Esophagus squamous epithelium (tissue), 5 donors: ENCODE results near the gene ARHGAP9. TPM values are rescaled to one million over a fixed set of nuclear protein-coding genes. Genes with fewer than 3 reads are reported as not detected.

Experiments used
- DNase-seq: peaks from one replicate; lab custom pipeline; 2025; lab: John Stamatoyannopoulos, UW
- H3K27ac ChIP-seq, 4 donors: fragments of 200-600 bp; sonication (generic); one replicate each; pipeline ENCODE4 v1.5.1; 2016 to 2019; ENCODE audit warnings: mild to moderate bottlenecking in 1 of 4
- H3K27me3 ChIP-seq, 4 donors: fragments of 200-600 bp; sonication (generic); 1 replicate in 3 of 4; 2 replicates in 1 of 4; pipeline versions ENCODE4 v1.5.1 to v1.6.0; 2017 to 2021; ENCODE audit warnings: antibody characterized with exemption in 1 of 4
- H3K36me3 ChIP-seq, 3 donors: fragments of 200-600 bp; sonication (generic); one replicate each; pipeline ENCODE4 v1.5.1; 2016 to 2019
- H3K4me1 ChIP-seq, 3 donors: fragments of 200-600 bp; sonication (generic); one replicate each; pipeline ENCODE4 v1.5.1; 2017 to 2019
- H3K4me3 ChIP-seq, 4 donors: fragments of 200-600 bp; sonication (generic); 1 replicate in 3 of 4; 2 replicates in 1 of 4; pipeline ENCODE4 v1.5.1; 2016 to 2019; ENCODE audit warnings: mild to moderate bottlenecking in 2 of 4, moderate library complexity in 1 of 4
- H3K9me3 ChIP-seq, 3 donors: fragments of 200-600 bp; sonication (generic); one replicate each; pipeline ENCODE4 v1.5.1; 2016 to 2019
- POLR2A ChIP-seq, 4 donors: fragments of 450-650 bp; IDR thresholded peaks; one replicate each; pipeline ENCODE4 v1.6.1; 2017; ENCODE audit warnings: antibody characterized with exemption in 4 of 4, mild to moderate bottlenecking in 4 of 4, moderate library complexity in 3 of 4
- WGBS, 2 donors: methylation state at CpG; one replicate each; pipeline ENCODE4 v1.1.5; 2018; 5-methylcytosine and 5-hydroxymethylcytosine counted together
- intact Hi-C: fragments of 100-400 bp; cut with DNase I; formaldehyde crosslinking; loops from one replicate; pipeline ENCODE4 v1.15.0; 2022
- total RNA-seq, 4 donors: library from RNA; depleted of rRNA; stranded (reverse); fragments of >200 nt; gene quantifications; one replicate each; pipeline ENCODE4 v1.1.0, GENCODE V29; 2016
- TF ChIP-seq, protein P1 (sequence below), 6 experiments: fragments of 450-650 bp in 4 of 6; fragments of 200-600 bp in 2 of 6; sonication (generic) in 2 of 6; IDR thresholded peaks; one replicate each; pipeline ENCODE4 v1.5.1; 2016 to 2019; ENCODE audit warnings: antibody characterized with exemption in 6 of 6, mild to moderate bottlenecking in 4 of 6, moderate library complexity in 4 of 6
- donor health status: DM: yes; HTN: yes; CAD: no.

ARHGAP9 gene
- total RNA-seq, 4 donors from 2014 or later: 4.5 to 20.4 (median 11.3) TPM

DNA sequence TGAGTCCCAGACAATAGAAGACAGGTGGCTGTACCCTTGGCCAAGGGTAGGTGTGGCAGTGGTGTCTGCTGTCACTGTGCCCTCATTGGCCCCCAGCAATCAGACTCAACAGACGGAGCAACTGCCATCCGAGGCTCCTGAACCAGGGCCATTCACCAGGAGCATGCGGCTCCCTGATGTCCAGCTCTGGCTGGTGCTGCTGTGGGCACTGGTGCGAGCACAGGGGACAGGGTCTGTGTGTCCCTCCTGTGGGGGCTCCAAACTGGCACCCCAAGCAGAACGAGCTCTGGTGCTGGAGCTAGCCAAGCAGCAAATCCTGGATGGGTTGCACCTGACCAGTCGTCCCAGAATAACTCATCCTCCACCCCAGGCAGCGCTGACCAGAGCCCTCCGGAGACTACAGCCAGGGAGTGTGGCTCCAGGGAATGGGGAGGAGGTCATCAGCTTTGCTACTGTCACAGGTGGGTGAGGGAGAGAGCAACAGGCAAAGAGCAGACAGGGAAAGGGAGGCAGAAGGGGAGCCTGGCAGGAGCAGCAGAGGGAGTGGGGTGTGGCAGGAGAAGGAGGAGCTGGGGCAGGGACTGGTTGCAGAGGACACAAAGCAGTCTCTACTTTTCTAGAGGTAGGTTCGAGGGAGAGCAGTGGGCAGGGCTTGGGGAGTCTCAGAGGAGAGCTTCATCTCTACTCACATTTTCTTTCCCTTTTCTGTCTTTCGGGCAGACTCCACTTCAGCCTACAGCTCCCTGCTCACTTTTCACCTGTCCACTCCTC is 24.1 kb downstream of the ARHGAP9 start:
- no peak for DNase-seq
- TF ChIP-seq, protein P1, sequence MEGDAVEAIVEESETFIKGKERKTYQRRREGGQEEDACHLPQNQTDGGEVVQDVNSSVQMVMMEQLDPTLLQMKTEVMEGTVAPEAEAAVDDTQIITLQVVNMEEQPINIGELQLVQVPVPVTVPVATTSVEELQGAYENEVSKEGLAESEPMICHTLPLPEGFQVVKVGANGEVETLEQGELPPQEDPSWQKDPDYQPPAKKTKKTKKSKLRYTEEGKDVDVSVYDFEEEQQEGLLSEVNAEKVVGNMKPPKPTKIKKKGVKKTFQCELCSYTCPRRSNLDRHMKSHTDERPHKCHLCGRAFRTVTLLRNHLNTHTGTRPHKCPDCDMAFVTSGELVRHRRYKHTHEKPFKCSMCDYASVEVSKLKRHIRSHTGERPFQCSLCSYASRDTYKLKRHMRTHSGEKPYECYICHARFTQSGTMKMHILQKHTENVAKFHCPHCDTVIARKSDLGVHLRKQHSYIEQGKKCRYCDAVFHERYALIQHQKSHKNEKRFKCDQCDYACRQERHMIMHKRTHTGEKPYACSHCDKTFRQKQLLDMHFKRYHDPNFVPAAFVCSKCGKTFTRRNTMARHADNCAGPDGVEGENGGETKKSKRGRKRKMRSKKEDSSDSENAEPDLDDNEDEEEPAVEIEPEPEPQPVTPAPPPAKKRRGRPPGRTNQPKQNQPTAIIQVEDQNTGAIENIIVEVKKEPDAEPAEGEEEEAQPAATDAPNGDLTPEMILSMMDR (IDR thresholded peaks at IDR 0.05): no peak
- TF ChIP-seq POLR2A (IDR thresholded peaks at IDR 0.05): no peak
- no peak overlapping the region for H3K4me3 ChIP-seq
- peaks cover 0 to 42% (median 0%) of the 10 kb centered on the region in 4 donors for H3K27me3 ChIP-seq
- WGBS, 2 donors: 7 to 46% methylated on average over 2 to 7 of the region's 10 CpGs
- H3K27ac ChIP-seq: no peak overlapping the region
- H3K4me1 ChIP-seq: peaks cover 16 to 39% (median 16%) of the 10 kb centered on the region in 3 donors
- no peaks in the 10 kb centered on the region for H3K9me3 ChIP-seq
- intact Hi-C loops: loop anchor here (10.0 kb wide), 1 partner anchor 151 kb away; no protein-coding TSS in a partner anchor
- H3K36me3 ChIP-seq: no peaks in the 10 kb centered on the region

DNA sequence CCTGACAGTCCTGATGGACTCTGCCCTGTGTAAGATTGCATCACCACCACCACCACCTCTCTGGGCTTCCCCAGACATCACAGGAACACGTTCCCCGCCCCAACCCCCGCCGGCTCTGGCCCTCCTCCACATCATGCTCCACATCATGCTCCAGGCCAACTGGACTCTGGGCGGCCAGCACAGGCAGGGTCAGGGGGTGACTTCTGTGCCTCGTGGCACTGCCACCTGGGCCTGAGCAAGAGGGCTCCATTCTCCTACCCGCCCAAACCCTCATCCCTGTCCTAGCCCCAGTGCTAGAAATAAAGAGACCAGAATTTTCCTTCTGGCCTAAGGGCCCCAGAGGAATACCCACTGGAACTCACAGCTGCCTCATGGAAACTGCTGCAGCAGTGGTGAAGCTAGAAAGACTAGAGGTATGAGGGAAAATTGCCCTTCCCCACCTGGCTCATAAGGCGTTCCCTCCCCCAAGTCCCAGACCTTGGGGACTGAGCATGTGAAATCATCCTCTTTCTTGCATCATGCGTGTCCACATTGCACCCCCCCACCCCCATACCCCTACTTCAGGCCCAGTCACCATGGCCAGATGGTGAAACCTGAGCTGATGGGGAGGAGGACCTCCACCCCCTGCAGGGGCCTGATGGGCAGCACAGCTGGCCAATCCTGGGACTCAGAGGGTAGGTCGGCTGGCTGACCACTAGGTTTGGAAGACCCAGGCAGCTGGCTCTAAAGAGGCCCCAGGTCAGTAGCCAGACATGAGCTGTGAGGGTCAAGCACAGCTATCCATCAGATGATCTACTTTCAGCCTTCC is 24.9 kb downstream of the ARHGAP9 start, which contains the start of gene INHBE:
Gene INHBE (plus strand): TSS at position 742 of the 808 bp plus-strand sequence. CDS start 230 bp downstream, outside the sequence.
- Histone ChIP-seq H3K27me3 (peaks cover 0 to 34% (median 0%) of the 10 kb centered on the region in 4 donors), H3K36me3 (no peaks in the 10 kb centered on the region), H3K9me3 (no peaks in the 10 kb centered on the region), H3K4me1 (peaks cover 8 to 31% (median 8%) of the 10 kb centered on the region in 3 donors), H3K27ac (no peak within 1 kb of the TSS), H3K4me3 (no peak within 1 kb of the TSS)
- no peak for TF ChIP-seq POLR2A (IDR thresholded peaks at IDR 0.05)
- TF ChIP-seq, protein P1 (IDR thresholded peaks at IDR 0.05): no peak
- intact Hi-C loops: loop anchor here (5.0 to 10.0 kb wide), 2 partner anchors 150 to 187 kb away; no protein-coding TSS in a partner anchor
- WGBS, 2 donors: 65 to 83% methylated on average over 4 to 5 of the region's 10 CpGs
- no peak for DNase-seq

DNA sequence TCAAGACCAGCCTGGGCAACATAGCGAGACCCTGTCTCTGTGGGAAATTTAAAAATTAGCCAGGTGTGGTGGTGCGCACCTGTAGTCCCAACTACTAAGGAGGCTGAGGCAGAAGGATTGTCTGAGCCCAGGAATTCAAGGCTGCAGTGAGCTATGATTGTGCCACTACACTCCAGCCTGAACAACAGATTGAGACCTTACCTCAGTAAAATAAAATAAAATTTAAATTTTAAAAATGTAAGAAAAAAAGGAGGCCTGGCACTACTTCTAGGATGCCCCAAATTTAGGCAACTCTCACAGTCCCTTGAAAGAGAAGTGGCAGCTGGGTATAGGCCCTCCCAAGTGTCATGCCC is 25.5 kb downstream of the ARHGAP9 start:
- H3K27me3 ChIP-seq: peaks cover 0 to 34% (median 0%) of the 10 kb centered on the region in 4 donors
- H3K36me3 ChIP-seq: no peaks in the 10 kb centered on the region
- peaks cover 6 to 28% (median 8%) of the 10 kb centered on the region in 3 donors for H3K4me1 ChIP-seq
- WGBS, 2 donors: 100% methylated on average over 1 to 2 of the region's 2 CpGs
- intact Hi-C loops: loop anchor here (5.0 to 10.0 kb wide), 2 partner anchors 149 to 187 kb away; no protein-coding TSS in a partner anchor
- H3K4me3 ChIP-seq: no peak overlapping the region
- no peak for TF ChIP-seq POLR2A (IDR thresholded peaks at IDR 0.05)
- TF ChIP-seq, protein P1 (IDR thresholded peaks at IDR 0.05): no peak
- no peaks in the 10 kb centered on the region for H3K9me3 ChIP-seq
- no peak overlapping the region for H3K27ac ChIP-seq
- no peak for DNase-seq

DNA sequence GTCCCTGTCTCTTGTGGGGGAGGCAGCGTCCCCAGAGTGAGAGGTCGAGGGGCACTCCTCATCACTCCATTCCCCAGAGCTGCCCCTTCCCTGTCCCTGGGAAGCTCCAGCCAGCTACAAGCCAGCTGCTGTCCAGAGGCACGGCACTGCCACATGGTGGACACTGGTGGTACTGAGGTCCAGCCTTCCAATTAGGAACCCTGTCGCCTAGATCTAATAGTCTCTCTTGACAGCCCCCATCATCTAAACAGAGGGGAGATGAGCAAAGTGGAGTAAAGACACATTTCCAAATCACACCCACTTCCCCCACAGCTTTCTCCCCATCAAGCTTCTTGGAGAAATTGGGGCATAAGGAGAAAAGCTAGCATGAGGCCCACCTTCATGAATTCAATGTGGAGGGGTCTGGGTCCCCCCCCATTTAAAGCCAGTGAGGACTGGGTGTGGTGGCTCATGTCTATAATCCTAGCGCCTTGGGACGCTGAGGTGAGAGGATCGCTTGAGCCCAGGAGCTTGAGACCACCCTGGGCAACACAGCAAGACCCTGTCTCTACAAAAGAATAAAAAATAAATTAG is 26.6 kb downstream of the ARHGAP9 start:
- 12 to 20% methylated on average over 4 to 7 of the region's 7 CpGs for WGBS, 2 donors
- DNase-seq: no peak
- H3K9me3 ChIP-seq: no peaks in the 10 kb centered on the region
- H3K27ac ChIP-seq: peak overlapping the region in 1 of 4 donors; percentile 44
- TF ChIP-seq POLR2A (IDR thresholded peaks at IDR 0.05): no peak
- TF ChIP-seq, protein P1 (IDR thresholded peaks at IDR 0.05): peak; percentile 62 to 92 (median 88)
- H3K36me3 ChIP-seq: no peaks in the 10 kb centered on the region
- H3K4me1 ChIP-seq: peaks cover 0 to 19% (median 0%) of the 10 kb centered on the region in 3 donors
- intact Hi-C loops: loop anchor here (5.0 to 10.0 kb wide), 2 partner anchors 148 to 186 kb away; no protein-coding TSS in a partner anchor
- no peak overlapping the region for H3K4me3 ChIP-seq
- H3K27me3 ChIP-seq: peaks cover 0 to 34% (median 0%) of the 10 kb centered on the region in 4 donors
